ENCODE data around the gene C17orf75.

GRCh38 chr17:32314636-32315035 is 27.3 kb downstream of the C17orf75 start:
- TF ChIP-seq CTCF (conservative IDR thresholded peaks at IDR 0.05; ENCODE audit: low read depth, low read length), result no peak
- no peak for TF ChIP-seq EZH2 (IDR thresholded peaks at IDR 0.05; ENCODE audit: borderline replicate concordance, low read depth, low read length, poor library complexity, severe bottlenecking)
